Activated CD4-positive, alpha-beta T cell treated with anti-CD3 and anti-CD28 coated beads, Interleukin-2, amount 50 U/mL, for 4 hours (primary cell): Measurements from ENCODE around the gene LARGE1.

Source experiments
- DNase-seq, 2 experiments: peaks; one replicate each; pipeline ENCODE4 v3.0.0-alpha.2; 2020

Gene LARGE1

GRCh38 chr22:33817512-33818127 is 102.7 kb downstream of the LARGE1 start:
- no peak for DNase-seq

DNA sequence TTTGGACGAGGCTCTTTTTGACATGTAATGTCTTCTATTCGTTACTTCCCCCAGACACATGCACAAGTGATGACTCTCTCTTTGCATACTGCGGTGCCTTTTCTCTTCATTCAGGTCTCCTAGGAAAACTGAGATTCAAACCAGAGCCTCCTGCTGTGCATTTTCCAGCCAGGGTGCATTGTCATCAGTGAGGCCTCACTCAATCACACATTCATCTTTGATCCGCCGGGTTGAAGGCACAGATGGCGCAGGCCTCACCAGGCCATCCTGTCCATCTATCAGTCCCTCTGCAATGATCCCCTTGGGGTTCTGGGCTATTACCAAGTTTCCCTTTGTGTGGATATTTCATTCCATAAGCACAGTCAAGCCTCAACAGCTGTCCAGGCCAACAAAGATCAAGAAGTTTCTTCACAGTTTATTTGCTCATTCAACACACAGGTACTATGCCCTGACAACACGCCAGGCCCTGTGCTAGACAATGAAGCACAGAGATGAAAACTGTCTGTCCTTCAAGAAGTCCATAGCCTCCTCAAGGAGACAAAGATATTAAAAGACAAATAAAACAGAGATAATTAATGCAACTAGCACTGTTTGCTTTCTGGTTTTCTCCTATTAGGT is 107.8 kb downstream of the LARGE1 start:
- DNase-seq: no peak

- DNase-seq: no peak
Observed at GRCh38 chr22:33811686-33812085, 108.6 kb downstream of the LARGE1 start.

DNA sequence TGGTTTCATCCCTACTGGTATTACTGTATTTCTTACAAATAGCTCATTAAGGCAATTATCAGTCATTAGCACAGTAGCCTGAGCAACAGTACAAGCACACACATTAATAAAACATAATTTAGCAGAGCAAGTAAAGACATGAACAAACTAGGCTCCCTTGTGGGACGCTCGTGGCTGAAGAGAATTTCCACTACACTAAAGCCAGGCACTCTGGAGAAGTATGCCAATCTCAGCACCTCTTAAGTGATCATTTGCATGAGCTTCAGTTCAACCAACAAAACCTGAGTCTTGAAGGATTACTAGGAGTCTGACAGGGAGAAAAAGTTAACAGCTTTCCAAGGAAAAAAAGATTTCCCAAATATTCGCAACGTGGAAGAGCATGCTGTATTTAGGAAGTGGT is 109.1 kb downstream of the LARGE1 start:
- no peak for DNase-seq

DNA sequence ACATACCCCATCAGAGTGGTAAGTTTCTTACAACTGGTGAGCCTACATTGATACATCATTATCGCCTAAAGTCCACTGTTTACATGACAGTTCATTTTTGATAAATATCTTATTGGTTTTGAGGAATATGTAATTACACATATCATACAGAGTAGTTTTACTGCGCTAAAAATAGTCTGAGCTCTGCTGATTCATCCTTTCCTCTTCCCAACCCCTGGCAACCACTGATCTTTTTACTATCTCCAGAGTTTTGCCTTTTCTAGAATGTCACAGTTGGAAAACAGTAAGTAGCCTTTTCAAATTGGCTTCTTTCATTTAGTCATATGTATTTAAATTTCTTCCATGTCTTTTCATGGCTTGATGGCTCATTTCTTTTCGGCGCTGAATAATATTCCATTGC is 112.8 kb downstream of the LARGE1 start:
- DNase-seq: no peak

- no peak for DNase-seq
Observed at GRCh38 chr22:33806191-33806590, 114.1 kb downstream of the LARGE1 start.

- no peak for DNase-seq
Observed at GRCh38 chr22:33803371-33804282, 116.6 kb downstream of the LARGE1 start.

GRCh38 chr22:33798401-33798800 is 121.9 kb downstream of the LARGE1 start:
- no peak for DNase-seq

- DNase-seq: no peak
Observed at GRCh38 chr22:33796494-33796893, 123.8 kb downstream of the LARGE1 start.

DNA sequence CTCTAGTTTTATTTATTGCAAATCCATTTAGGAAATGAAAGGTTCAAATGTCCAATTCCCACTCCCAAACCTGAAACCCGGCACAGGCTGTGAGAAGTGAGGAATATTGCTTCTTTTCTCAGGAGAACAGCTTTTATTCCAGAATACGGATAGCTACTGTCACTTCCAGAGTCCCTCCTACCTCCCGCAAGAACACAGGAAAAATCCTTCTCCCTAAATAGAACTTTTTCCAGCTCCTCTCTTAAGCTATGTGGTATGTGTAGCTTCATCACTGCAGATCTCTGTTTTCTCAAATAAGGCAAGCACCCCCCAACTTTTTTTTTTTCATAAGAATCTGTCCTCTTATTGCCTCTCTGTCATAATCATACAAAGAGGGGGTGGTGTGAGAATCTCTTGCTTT is 126.8 kb downstream of the LARGE1 start:
- DNase-seq: no peak

DNA sequence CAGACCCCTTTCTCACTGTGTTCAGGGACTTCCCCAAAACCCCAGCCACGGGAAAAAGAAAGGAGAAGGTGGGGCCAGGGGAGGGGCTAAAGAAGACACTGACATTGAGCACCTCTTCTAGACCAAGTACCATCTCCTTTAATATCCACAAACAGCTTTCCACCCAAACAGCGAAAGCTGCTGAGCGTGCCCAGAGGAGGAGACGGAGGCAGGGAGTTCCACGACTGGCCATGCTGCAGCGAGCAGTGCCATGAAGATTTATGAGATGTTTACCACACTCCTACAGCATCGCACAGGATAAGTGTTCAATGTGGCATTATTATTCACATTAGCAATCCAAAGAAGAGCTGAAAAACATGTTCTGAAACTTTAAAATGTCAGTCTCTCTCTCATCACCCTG is 127.4 kb downstream of the LARGE1 start:
- no peak for DNase-seq

GRCh38 chr22:33789690-33790253 is 130.5 kb downstream of the LARGE1 start:
- no peak for DNase-seq

GRCh38 chr22:33788927-33789326 is 131.3 kb downstream of the LARGE1 start:
- no peak for DNase-seq

DNA sequence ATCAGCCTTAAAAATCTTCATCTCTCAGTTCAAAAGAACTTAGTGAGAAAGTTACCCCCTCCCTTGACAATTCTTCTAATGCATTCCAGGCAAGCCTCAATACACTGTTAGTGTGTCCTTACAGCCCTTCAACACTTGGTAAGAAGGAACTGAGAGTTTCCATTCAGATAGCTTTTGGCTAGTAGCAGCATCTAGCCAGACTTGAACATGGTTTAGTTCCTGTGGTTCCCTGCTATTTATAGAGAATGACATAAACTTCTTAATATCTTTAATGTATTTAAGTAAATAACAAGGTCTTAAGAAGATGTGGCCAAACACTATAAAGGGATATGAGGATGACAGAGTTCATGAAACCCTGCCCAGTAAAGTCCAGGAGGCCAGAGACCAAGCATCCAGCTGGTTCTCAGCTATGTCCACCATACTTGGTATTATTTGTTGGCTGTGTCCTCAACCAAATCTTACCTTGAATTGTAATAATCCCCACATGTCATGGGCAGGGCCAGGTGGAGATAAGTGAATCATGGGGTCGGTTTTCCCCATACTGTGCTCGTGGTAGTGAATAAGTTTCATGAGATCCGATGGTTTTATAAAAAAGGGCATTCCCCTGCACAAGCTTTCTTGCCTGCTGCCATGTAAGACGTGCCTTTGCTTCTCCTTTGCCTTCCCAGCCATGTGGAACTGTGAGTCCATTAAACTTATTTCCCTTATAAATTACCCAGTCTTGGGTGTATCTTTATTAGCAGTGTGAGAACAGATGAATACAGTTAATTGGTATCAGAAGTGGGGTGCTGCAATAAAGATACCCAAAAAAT is 132.4 kb downstream of the LARGE1 start:
- DNase-seq: no peak

DNA sequence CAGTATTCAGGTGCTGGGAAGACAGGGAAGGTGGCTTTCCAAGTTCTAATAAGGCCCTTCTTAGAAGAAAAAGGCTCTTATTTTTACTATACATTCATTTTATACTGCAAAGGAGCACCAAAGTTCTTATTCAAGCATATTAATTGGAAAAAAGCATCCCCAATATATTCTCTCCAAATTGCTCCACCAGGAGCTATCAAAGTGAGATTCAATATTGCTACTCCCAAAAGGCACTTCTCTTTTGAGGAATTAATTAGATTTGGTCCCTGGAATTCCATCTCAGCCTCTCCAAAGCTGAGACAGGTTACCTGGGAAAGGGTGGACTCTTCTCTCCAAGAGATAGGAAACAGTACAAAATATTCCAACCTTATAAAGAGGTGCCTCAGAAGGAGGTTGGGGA is 134.1 kb downstream of the LARGE1 start:
- DNase-seq: no peak

DNA sequence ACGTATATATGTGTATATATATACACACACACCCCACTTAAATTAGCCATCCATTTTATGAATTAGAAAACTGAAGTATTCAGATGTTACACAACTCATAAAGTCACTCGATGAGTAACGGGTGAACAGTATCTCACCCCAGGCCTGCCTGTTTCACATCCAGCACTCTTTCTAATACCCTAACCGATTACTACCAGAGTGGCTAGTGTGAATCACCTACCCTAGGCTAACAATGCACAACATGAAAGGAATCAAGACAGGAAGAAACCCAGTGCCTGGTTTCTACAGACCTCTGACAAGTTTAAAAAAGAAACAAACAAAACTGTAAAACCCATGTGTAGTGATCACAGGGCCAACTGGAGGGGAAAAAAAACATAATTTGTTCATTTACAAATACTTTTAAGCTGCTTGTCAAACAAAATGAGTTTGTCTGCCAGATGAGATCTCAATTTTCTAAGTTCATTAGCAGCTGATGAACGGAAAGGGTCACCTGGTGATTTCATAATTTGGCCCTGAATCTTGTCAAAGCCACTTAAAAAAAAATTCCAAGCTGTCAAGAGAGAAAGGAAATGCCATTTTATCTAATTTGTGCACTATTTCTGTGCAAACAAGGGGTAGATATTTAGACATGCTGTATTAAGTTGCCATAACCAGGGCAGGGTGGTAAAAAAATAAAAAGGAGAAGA is 134.8 kb downstream of the LARGE1 start:
- DNase-seq: no peak

DNA sequence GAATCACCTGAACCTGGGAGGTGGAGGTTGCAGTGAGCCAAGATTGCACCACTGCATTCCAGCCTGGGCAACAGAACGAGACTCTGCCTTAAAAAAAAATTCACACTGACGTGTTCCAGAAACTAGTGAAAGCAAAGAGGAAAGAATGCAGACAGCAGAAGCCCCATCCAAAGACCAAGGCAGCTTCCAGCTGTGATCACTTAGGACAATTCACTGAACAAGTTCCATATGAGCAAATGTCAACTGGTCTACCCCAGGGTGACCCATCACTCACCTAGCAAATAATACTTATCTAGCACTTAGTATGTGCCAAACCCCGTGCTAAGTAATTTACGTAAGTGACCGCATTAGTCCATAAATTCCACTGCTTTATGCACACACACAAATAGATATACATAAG is 138.9 kb downstream of the LARGE1 start:
- no peak for DNase-seq

GRCh38 chr22:33780531-33781136 is 139.6 kb downstream of the LARGE1 start:
- DNase-seq: no peak

- DNase-seq: no peak
Observed at GRCh38 chr22:33779243-33779642, 141.0 kb downstream of the LARGE1 start.

DNA sequence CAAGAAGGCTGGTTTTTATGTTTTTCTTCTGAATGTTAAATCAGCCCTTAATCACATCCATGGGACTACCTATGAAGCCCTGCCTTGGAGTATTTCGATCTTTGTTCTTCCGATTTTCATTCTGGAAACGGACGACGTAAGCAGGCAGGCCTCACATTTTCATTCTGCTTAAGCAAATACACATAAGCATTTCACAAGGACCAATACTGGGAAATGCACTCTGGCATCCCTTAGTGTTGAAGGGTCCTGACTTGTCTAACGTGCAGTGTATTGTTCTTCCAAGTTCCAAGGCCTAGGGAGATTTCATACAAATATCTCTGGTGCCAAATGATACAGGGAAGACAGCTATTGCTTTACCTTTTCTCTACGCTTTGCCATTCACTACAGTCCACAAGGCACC is 143.8 kb downstream of the LARGE1 start:
- no peak for DNase-seq

- no peak for DNase-seq
Observed at GRCh38 chr22:33774781-33775180, 145.5 kb downstream of the LARGE1 start.

DNA sequence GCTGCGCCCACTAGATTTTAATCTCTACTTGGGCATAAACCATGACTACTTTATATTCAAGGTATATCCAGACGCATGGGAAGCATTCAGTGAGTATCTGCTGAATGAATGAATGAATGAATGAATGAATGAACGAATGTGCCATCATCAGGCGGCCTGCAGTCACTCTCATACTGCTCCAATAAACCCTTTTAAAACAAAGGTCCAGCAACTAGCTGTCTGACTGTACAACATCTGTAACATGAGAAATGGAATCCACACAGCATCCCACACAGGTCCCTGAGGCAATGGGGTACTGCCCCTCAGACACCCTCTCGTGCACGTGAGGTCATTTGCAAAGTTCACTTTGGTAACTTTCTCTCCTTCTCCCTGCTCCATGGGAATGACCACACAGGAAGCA is 147.5 kb downstream of the LARGE1 start:
- no peak for DNase-seq
